ENCODE results near the gene SOX11. TPM values are rescaled to one million over a fixed set of nuclear protein-coding genes. Genes with fewer than 3 reads are reported as not detected.

Gene SOX11
- total RNA-seq, 2 experiments from 2014 or later, result not detected

GRCh38 chr2:5748391-5748790 lies 56.2 kb downstream of the SOX11 start:
- intact Hi-C loops (cut with DNase I, micrococcal nuclease), result no loop called here
- no peak for ATAC-seq (ENCODE audit: poor library complexity)
- Histone ChIP-seq H3K4me3 (ENCODE audit: low read length) (no peak overlapping the region), H3K9me3 (ENCODE audit: control insufficient read depth in 1 of 2, insufficient read depth in 1 of 2, low read length in 2 of 2) (peaks cover 0 to 14% of the 10 kb centered on the region in 2 experiments), H3K36me3 (ENCODE audit: insufficient read depth, low read length) (no peaks in the 10 kb centered on the region), H3K27ac (ENCODE audit: low read depth in 1 of 2, low read length in 2 of 2) (no peak overlapping the region), H3K27me3 (ENCODE audit: control insufficient read depth in 1 of 2, insufficient read depth in 2 of 2, low read length in 2 of 2) (no peaks in the 10 kb centered on the region), H3K4me1 (ENCODE audit: insufficient read depth, low read length) (no peaks in the 10 kb centered on the region)
- H3K4me3 Mint-ChIP-seq, result no peak overlapping the region
- H3K27me3 Mint-ChIP-seq, result no peaks in the 10 kb centered on the region
- CTCF ChIA-PET, result no interaction called here
- no peak overlapping the region for H3K27ac Mint-ChIP-seq
- TF ChIP-seq, protein P1, sequence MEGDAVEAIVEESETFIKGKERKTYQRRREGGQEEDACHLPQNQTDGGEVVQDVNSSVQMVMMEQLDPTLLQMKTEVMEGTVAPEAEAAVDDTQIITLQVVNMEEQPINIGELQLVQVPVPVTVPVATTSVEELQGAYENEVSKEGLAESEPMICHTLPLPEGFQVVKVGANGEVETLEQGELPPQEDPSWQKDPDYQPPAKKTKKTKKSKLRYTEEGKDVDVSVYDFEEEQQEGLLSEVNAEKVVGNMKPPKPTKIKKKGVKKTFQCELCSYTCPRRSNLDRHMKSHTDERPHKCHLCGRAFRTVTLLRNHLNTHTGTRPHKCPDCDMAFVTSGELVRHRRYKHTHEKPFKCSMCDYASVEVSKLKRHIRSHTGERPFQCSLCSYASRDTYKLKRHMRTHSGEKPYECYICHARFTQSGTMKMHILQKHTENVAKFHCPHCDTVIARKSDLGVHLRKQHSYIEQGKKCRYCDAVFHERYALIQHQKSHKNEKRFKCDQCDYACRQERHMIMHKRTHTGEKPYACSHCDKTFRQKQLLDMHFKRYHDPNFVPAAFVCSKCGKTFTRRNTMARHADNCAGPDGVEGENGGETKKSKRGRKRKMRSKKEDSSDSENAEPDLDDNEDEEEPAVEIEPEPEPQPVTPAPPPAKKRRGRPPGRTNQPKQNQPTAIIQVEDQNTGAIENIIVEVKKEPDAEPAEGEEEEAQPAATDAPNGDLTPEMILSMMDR (IDR thresholded peaks at IDR 0.05), result no peak
- H3K36me3 Mint-ChIP-seq (ENCODE audit: low read depth), result no peaks in the 10 kb centered on the region
- no peaks in the 10 kb centered on the region for H3K4me1 Mint-ChIP-seq (ENCODE audit: low read depth)
- no peaks in the 10 kb centered on the region for H3K9me3 Mint-ChIP-seq
- POLR2A ChIA-PET, result no interaction called here
- no peak for DNase-seq

- CTCF ChIA-PET, result no interaction called here
- no peak overlapping the region for H3K27ac Mint-ChIP-seq
These were observed 56.8 kb downstream of the SOX11 start for GRCh38 chr2:5748946-5749345.

GRCh38 chr2:5749347-5749746 lies 57.2 kb downstream of the SOX11 start:
- CTCF ChIA-PET, result no interaction called here
- ATAC-seq (ENCODE audit: poor library complexity) (no peak), DNase-seq (no peak)
- H3K27me3 Mint-ChIP-seq, result no peaks in the 10 kb centered on the region
- H3K4me1 Mint-ChIP-seq (ENCODE audit: low read depth), result no peaks in the 10 kb centered on the region
- no peaks in the 10 kb centered on the region for H3K9me3 Mint-ChIP-seq
- Histone ChIP-seq H3K4me1 (ENCODE audit: insufficient read depth, low read length) (no peaks in the 10 kb centered on the region), H3K27me3 (ENCODE audit: control insufficient read depth in 1 of 2, insufficient read depth in 2 of 2, low read length in 2 of 2) (no peaks in the 10 kb centered on the region), H3K36me3 (ENCODE audit: insufficient read depth, low read length) (no peaks in the 10 kb centered on the region), H3K4me3 (ENCODE audit: low read length) (no peak overlapping the region), H3K9me3 (ENCODE audit: control insufficient read depth in 1 of 2, insufficient read depth in 1 of 2, low read length in 2 of 2) (peaks cover 0 to 20% of the 10 kb centered on the region in 2 experiments), H3K27ac (ENCODE audit: low read depth in 1 of 2, low read length in 2 of 2) (no peak overlapping the region)
- POLR2A ChIA-PET, result no interaction called here
- TF ChIP-seq, protein P1 (IDR thresholded peaks at IDR 0.05), result no peak
- intact Hi-C loops (cut with DNase I, micrococcal nuclease), result no loop called here
- no peak overlapping the region for H3K4me3 Mint-ChIP-seq
- no peaks in the 10 kb centered on the region for H3K36me3 Mint-ChIP-seq (ENCODE audit: low read depth)
- H3K27ac Mint-ChIP-seq, result no peak overlapping the region

More at GRCh38 chr2:5748946-5749345, 56.8 kb downstream of the SOX11 start:
- Mint-ChIP-seq H3K27me3 (no peaks in the 10 kb centered on the region), H3K36me3 (ENCODE audit: low read depth) (no peaks in the 10 kb centered on the region), H3K4me1 (ENCODE audit: low read depth) (no peaks in the 10 kb centered on the region), H3K9me3 (no peaks in the 10 kb centered on the region), H3K4me3 (no peak overlapping the region)
- no peak for DNase-seq
- no peak for ATAC-seq (ENCODE audit: poor library complexity)
- no peaks in the 10 kb centered on the region for H3K4me1 ChIP-seq (ENCODE audit: insufficient read depth, low read length)
- H3K36me3 ChIP-seq (ENCODE audit: insufficient read depth, low read length), result no peaks in the 10 kb centered on the region
- no peaks in the 10 kb centered on the region for H3K27me3 ChIP-seq (ENCODE audit: control insufficient read depth in 1 of 2, insufficient read depth in 2 of 2, low read length in 2 of 2)
- no peak overlapping the region for H3K27ac ChIP-seq (ENCODE audit: low read depth in 1 of 2, low read length in 2 of 2)
- TF ChIP-seq, protein P1 (IDR thresholded peaks at IDR 0.05), result no peak
- no peak overlapping the region for H3K4me3 ChIP-seq (ENCODE audit: low read length)
- intact Hi-C loops (cut with DNase I, micrococcal nuclease), result no loop called here
- POLR2A ChIA-PET, result no interaction called here
- peaks cover 0 to 16% of the 10 kb centered on the region in 2 experiments for H3K9me3 ChIP-seq (ENCODE audit: control insufficient read depth in 1 of 2, insufficient read depth in 1 of 2, low read length in 2 of 2)
